ENCODE data around the gene GRM4. TPM values are rescaled to one million over a fixed set of nuclear protein-coding genes. Genes with fewer than 3 reads are reported as not detected.
A peak's percentile ranks its signal among the peaks of the same experiment; 100 is the strongest.

The GRM4 gene
- total RNA-seq, 1 experiment from 2014 or later: 5.6 TPM

- Histone ChIP-seq H3K79me2 (ENCODE audit: insufficient read depth, low read length) (no peaks in the 10 kb centered on the region), H2BK20ac (ENCODE audit: low read depth, low read length, poor library complexity, severe bottlenecking) (no peak overlapping the region), H4K91ac (ENCODE audit: insufficient read length, low read depth, low read length) (no peak overlapping the region), H3K23me2 (ENCODE audit: insufficient read length, low read depth, low read length, poor library complexity, severe bottlenecking) (no peaks in the 10 kb centered on the region), H2BK15ac (ENCODE audit: low read depth, low read length) (no peak overlapping the region), H3K9me3 (ENCODE audit: control insufficient read depth, low read depth, low read length) (no peaks in the 10 kb centered on the region), H3T11ph (ENCODE audit: low read length) (no peak overlapping the region), H3K23ac (ENCODE audit: insufficient read length, low read depth, low read length) (no peak overlapping the region), H3K4ac (ENCODE audit: low read depth, low read length) (no peak overlapping the region), H2AFZ (ENCODE audit: low read length) (no peak overlapping the region), H3K14ac (ENCODE audit: insufficient read depth, low read length) (no peak overlapping the region), H2AK5ac (ENCODE audit: insufficient read length, low read length) (no peak overlapping the region), H3K4me2 (ENCODE audit: insufficient read depth, insufficient read length, low read length) (no peak overlapping the region), H3K27me3 (ENCODE audit: insufficient read depth, low read length) (no peaks in the 10 kb centered on the region; the same call in 1 of the 2 replicates), H3K4me1 (ENCODE audit: insufficient read depth, low read length) (no peaks in the 10 kb centered on the region; the same call in 1 of the 2 replicates), H2BK12ac (ENCODE audit: insufficient read length, low read depth, low read length) (no peak overlapping the region), H4K20me1 (ENCODE audit: control insufficient read depth, insufficient read depth, insufficient read length) (no peaks in the 10 kb centered on the region), H3K27ac (ENCODE audit: insufficient read length, low read depth, low read length) (no peak overlapping the region), H2BK5ac (ENCODE audit: insufficient read length, low read length) (no peak overlapping the region), H4K5ac (ENCODE audit: insufficient read length, low read depth, low read length) (no peak overlapping the region), H3K79me1 (ENCODE audit: insufficient read depth, low read depth, low read length, poor library complexity, severe bottlenecking) (no peaks in the 10 kb centered on the region), H3K9ac (ENCODE audit: extremely low read depth, insufficient read length, low read length) (no peak overlapping the region), H3K56ac (ENCODE audit: insufficient read length, low read depth, low read length) (no peak overlapping the region), H3K18ac (ENCODE audit: insufficient read length, low read depth, low read length) (no peak overlapping the region), H4K8ac (replicated peaks; ENCODE audit: insufficient read length, low read depth, low read length) (no peak overlapping the region), H2BK120ac (ENCODE audit: low read depth, low read length, poor library complexity, severe bottlenecking) (no peak overlapping the region)
- Mint-ChIP-seq H3K36me3 (ENCODE audit: insufficient read depth in 1 of 3, low read depth in 3 of 3) (no peaks in the 10 kb centered on the region), H3K9me3 (no peaks in the 10 kb centered on the region), H3K27me3 (ENCODE audit: low read depth) (peaks cover 48% of the 10 kb centered on the region), H3K4me3 (no peak overlapping the region; a peak in 1 of 5 replicates), H3K27ac (0 out of 7 replicates have a peak overlapping the region, but pooled peaks of 1 of the 3 experiments have one; percentile 17), H3K4me1 (peaks cover 12% of the 10 kb centered on the region in 2 experiments)
- no peak for DNase-seq
- no CpG with 5 or more reads among the region's 4 CpGs for WGBS (ENCODE audit: extremely low coverage, insufficient read length, low lambda C conversion rate)
- TF ChIP-seq CTCF (conservative IDR thresholded peaks at IDR 0.05): no peak
Observed at GRCh38 chr6:33979750-33980149, 166.1 kb downstream of the GRM4 start.

Data from H9 (cell line).